Neural cell (in vitro differentiated cells): ENCODE data around the gene CBLB. TPM values are rescaled to one million over a fixed set of nuclear protein-coding genes. Genes with fewer than 3 reads are reported as not detected.

Experiments
- H2AFZ ChIP-seq: fragments of 200-600, 300-800 bp; sonication (generic), shearing (Covaris generic); 2 replicates; pipeline ENCODE4 v1.6.0; 2014; ENCODE audit warnings: low read depth, mild to moderate bottlenecking, antibody characterized with exemption, low read length, moderate library complexity
- H3F3A ChIP-seq: fragments of 200-600 bp; shearing (Covaris generic); 2 replicates; pipeline ENCODE4 v1.6.1; 2016; ENCODE audit warnings: mild to moderate bottlenecking, moderate library complexity, mixed read lengths, antibody characterized with exemption, low read length; ENCODE audit not compliant: insufficient read depth, poor library complexity, severe bottlenecking
- H3K27ac ChIP-seq: fragments of 200-600, 300-800 bp; sonication (generic), shearing (Covaris generic); 2 replicates; pipeline ENCODE4 v1.5.1; 2014; ENCODE audit warnings: mild to moderate bottlenecking, low read length, moderate library complexity
- H3K27me3 ChIP-seq: fragments of 300-800, 200-600 bp; sonication (generic), shearing (Covaris generic); 2 replicates; pipeline ENCODE4 v1.6.0; 2014; ENCODE audit warnings: mild to moderate bottlenecking, low read depth, low read length, moderate library complexity; ENCODE audit not compliant: insufficient read depth
- H3K36me3 ChIP-seq: fragments of 300-800, 200-600 bp; sonication (generic), shearing (Covaris generic); 2 replicates; pipeline ENCODE4 v1.5.1; 2014; ENCODE audit warnings: mild to moderate bottlenecking, antibody characterized with exemption, low read length, moderate library complexity; ENCODE audit not compliant: insufficient read depth
- H3K4me2 ChIP-seq: fragments of 300-800, 200-600 bp; sonication (generic), shearing (Covaris generic); 2 replicates; pipeline ENCODE4 v1.6.0; 2014; ENCODE audit warnings: mild to moderate bottlenecking, low read length
- H3K4me3 ChIP-seq: fragments of 300-800, 200-600 bp; sonication (generic), shearing (Covaris generic); 2 replicates; pipeline ENCODE4 v1.5.1; 2014; ENCODE audit warnings: mild to moderate bottlenecking, low read length, moderate library complexity
- H3K79me2 ChIP-seq: fragments of 200-600 bp; shearing (Covaris generic); replicated peaks from 2 replicates; pipeline ENCODE4 v1.6.0; 2014; ENCODE audit warnings: mild to moderate bottlenecking, low read length, moderate library complexity; ENCODE audit not compliant: insufficient read depth
- H3K9ac ChIP-seq: fragments of 300-800, 200-600 bp; sonication (generic), shearing (Covaris generic); 2 replicates; pipeline ENCODE4 v1.6.1; 2016; ENCODE audit warnings: mild to moderate bottlenecking, low read length, mixed read lengths
- H3K9me2 ChIP-seq: fragments of 200-600 bp; shearing (Covaris generic); 2 replicates; pipeline ENCODE4 v1.6.1; 2016; ENCODE audit warnings: mild to moderate bottlenecking, low read length, mixed read lengths; ENCODE audit not compliant: insufficient read depth
- H3K9me3 ChIP-seq: fragments of 200-600, 300-800 bp; sonication (generic), shearing (Covaris generic); 2 replicates; pipeline ENCODE4 v1.6.1; 2016; ENCODE audit warnings: mild to moderate bottlenecking, mixed run types, low read length, moderate library complexity, mixed read lengths
- H4K20me1 ChIP-seq: fragments of 200-600 bp; shearing (Covaris generic); 2 replicates; pipeline ENCODE4 v1.6.1; 2016; ENCODE audit warnings: mild to moderate bottlenecking, mixed run types; ENCODE audit not compliant: insufficient read depth
- CTCF ChIP-seq: fragments of 450-650 bp; IDR thresholded peaks from 2 replicates; pipeline ENCODE4 v1.5.1; 2014; ENCODE audit warnings: antibody characterized with exemption, mild to moderate bottlenecking, moderate library complexity; ENCODE audit not compliant: poor library complexity, severe bottlenecking
- EZH2 ChIP-seq: fragments of 200-600, 300-800 bp; shearing (Covaris generic), sonication (generic); IDR thresholded peaks from 2 replicates; pipeline ENCODE4 v1.6.1; 2014; ENCODE audit warnings: antibody characterized with exemption, low read length, borderline replicate concordance, mild to moderate bottlenecking; ENCODE audit not compliant: insufficient read depth, poor library complexity, severe bottlenecking
- MXI1 ChIP-seq: fragments of 450-650 bp; conservative IDR thresholded peaks from 2 replicates; pipeline ENCODE4 v1.6.1; 2014; ENCODE audit warnings: antibody characterized with exemption, mild to moderate bottlenecking; ENCODE audit not compliant: poor library complexity, severe bottlenecking
- POLR2AphosphoS5 ChIP-seq: IDR thresholded peaks from 2 replicates; pipeline ENCODE4 v1.6.1; 2012
- RAD21 ChIP-seq: fragments of 450-650 bp; conservative IDR thresholded peaks from 2 replicates; pipeline ENCODE4 v1.6.1; 2014; ENCODE audit warnings: antibody characterized with exemption, mild to moderate bottlenecking, moderate library complexity
- REST ChIP-seq: IDR thresholded peaks from 2 replicates; pipeline ENCODE4 v1.6.1; 2012; ENCODE audit warnings: borderline replicate concordance
- SMC3 ChIP-seq: fragments of 450-650 bp; conservative IDR thresholded peaks from 2 replicates; pipeline ENCODE4 v1.6.1; 2014; ENCODE audit warnings: antibody characterized with exemption, mild to moderate bottlenecking, moderate library complexity; ENCODE audit not compliant: poor library complexity
- TAF1 ChIP-seq: IDR thresholded peaks from 2 replicates; pipeline ENCODE4 v1.6.1; 2012; ENCODE audit warnings: low read depth
- polyA plus RNA-seq: library from polyadenylated mRNA; depleted of rRNA; stranded (reverse); fragments of >200 nt; gene quantifications from 2 replicates; pipeline ENCODE4 v1.2.3, GENCODE V29; 2014

Gene CBLB
- polyA plus RNA-seq, 1 donor from 2014 or later = 36.4 TPM

GRCh38 chr3:105811518-105812193 lies 57.2 kb downstream of the CBLB start (continued):
- TF ChIP-seq REST = no peak
- TF ChIP-seq SMC3 = no peak
- no peak for TF ChIP-seq EZH2
- no peak for TF ChIP-seq POLR2AphosphoS5

- no peak overlapping the region for H2AFZ ChIP-seq
- H4K20me1 ChIP-seq = no peaks in the 10 kb centered on the region
- no peak overlapping the region for H3K4me3 ChIP-seq
- peaks cover 11% of the 10 kb centered on the region for H3K79me2 ChIP-seq
- no peaks in the 10 kb centered on the region for H3K36me3 ChIP-seq
- H3K9ac ChIP-seq = no peak overlapping the region
- H3K27me3 ChIP-seq = no peaks in the 10 kb centered on the region
- H3F3A ChIP-seq = peaks cover 2% of the 10 kb centered on the region
- no peaks in the 10 kb centered on the region for H3K9me2 ChIP-seq
- H3K4me2 ChIP-seq = no peak overlapping the region
- TF ChIP-seq CTCF (no peak), SMC3 (no peak), TAF1 (no peak), RAD21 (no peak), EZH2 (no peak)
- H3K9me3 ChIP-seq = no peaks in the 10 kb centered on the region
- no peak overlapping the region for H3K27ac ChIP-seq
Observed at GRCh38 chr3:105809208-105809888, 59.5 kb downstream of the CBLB start.

- H3K4me2 ChIP-seq = no peak overlapping the region
- H3K4me3 ChIP-seq = no peak overlapping the region
- no peak overlapping the region for H2AFZ ChIP-seq
- peaks cover 2% of the 10 kb centered on the region for H3F3A ChIP-seq
- H3K27ac ChIP-seq = no peak overlapping the region
- peaks cover 11% of the 10 kb centered on the region for H3K79me2 ChIP-seq
- no peaks in the 10 kb centered on the region for H4K20me1 ChIP-seq
- TF ChIP-seq MXI1 = no peak
- no peaks in the 10 kb centered on the region for H3K9me3 ChIP-seq
- no peak overlapping the region for H3K9ac ChIP-seq
- no peaks in the 10 kb centered on the region for H3K27me3 ChIP-seq
- H3K36me3 ChIP-seq = no peaks in the 10 kb centered on the region
- no peaks in the 10 kb centered on the region for H3K9me2 ChIP-seq
Observed at GRCh38 chr3:105807701-105808100, 61.1 kb downstream of the CBLB start.
